ENCODE results near the gene EGLN2.

- TF ChIP-seq CTCF (optimal IDR thresholded peaks at IDR 0.05 in 1 of 3, IDR thresholded peaks at IDR 0.05 in 1 of 3, conservative IDR thresholded peaks at IDR 0.05 in 1 of 3; ENCODE audit: extremely low read depth in 1 of 3, insufficient read depth in 2 of 3, low read length in 3 of 3): no peak
- TF ChIP-seq EZH2 (IDR thresholded peaks at IDR 0.05; ENCODE audit: low read length): no peak
Observed at GRCh38 chr19:40776364-40776763, 22.6 kb upstream of the EGLN2 start.

Data from keratinocyte (primary cell).